Gastrocnemius medialis (tissue), 4 donors: ENCODE data around the gene RXFP3. TPM values are rescaled to one million over a fixed set of nuclear protein-coding genes. Genes with fewer than 3 reads are reported as not detected.

Source experiments
- ATAC-seq, 2 donors: fragments of 150-250 bp; one replicate each; pipeline ENCODE4 v1.9.1; 2016
- DNase-seq, 2 donors: peaks; one replicate each; pipeline ENCODE4 v3.0.0-alpha.2; 2019
- H3K27ac ChIP-seq, 4 donors: fragments of 200-600 bp; sonication (generic); 1 replicate in 1 of 4; 2 replicates in 3 of 4; pipeline ENCODE4 v1.5.1; 2016 to 2018; ENCODE audit warnings: mild to moderate bottlenecking in 2 of 4, moderate library complexity in 1 of 4
- H3K27me3 ChIP-seq, 3 donors: fragments of 200-600 bp; sonication (generic) in 2 of 3; 1 replicate in 1 of 3; 2 replicates in 2 of 3; pipeline versions ENCODE4 v1.5.1 to v1.6.0; 2016 to 2019; ENCODE audit warnings: mild to moderate bottlenecking in 1 of 3, moderate library complexity in 1 of 3
- H3K36me3 ChIP-seq, 2 donors: fragments of 200-600 bp; sonication (generic) in 1 of 2; one replicate each; pipeline ENCODE4 v1.5.1; 2017 to 2018
- H3K4me1 ChIP-seq, 2 donors: fragments of 200-600 bp; sonication (generic) in 1 of 2; one replicate each; pipeline ENCODE4 v1.5.1; 2016 to 2017; ENCODE audit warnings: mild to moderate bottlenecking in 2 of 2
- H3K4me3 ChIP-seq, 4 donors: fragments of 200-600 bp; sonication (generic) in 3 of 4; 1 replicate in 1 of 4; 2 replicates in 3 of 4; pipeline ENCODE4 v1.5.1; 2016 to 2019; ENCODE audit warnings: mild to moderate bottlenecking in 2 of 4
- H3K9me3 ChIP-seq, 3 donors: fragments of 200-600 bp; sonication (generic) in 2 of 3; 1 replicate in 1 of 3; 2 replicates in 2 of 3; pipeline ENCODE4 v1.5.1; 2016 to 2019
- POLR2A ChIP-seq, 2 donors: fragments of 450-650 bp; IDR thresholded peaks; one replicate each; pipeline ENCODE4 v1.6.1; 2017; ENCODE audit warnings: antibody characterized with exemption in 2 of 2, mild to moderate bottlenecking in 2 of 2, moderate library complexity in 2 of 2
- in situ Hi-C, 4 donors: fragments of 200-750 bp; cut with MboI; loops; one replicate each; pipeline versions ENCODE4 v1.15.0 to v1.8.0; 2017; ENCODE audit warnings: low sequenced_read_pairs in 4 of 4
- intact Hi-C: fragments of 100-400 bp; cut with DNase I; formaldehyde crosslinking; loops from one replicate; pipeline ENCODE4 v1.15.1; 2023; ENCODE audit warnings: low total_unique reads
- total RNA-seq, 4 donors: library from RNA; depleted of rRNA; stranded (reverse); fragments of >200 nt; gene quantifications; one replicate each; pipeline versions ENCODE4 v1.1.0 to v1.2.3, GENCODE V29; 2016
- TF ChIP-seq, protein P1 (sequence below), 5 experiments: fragments of 450-650 bp in 3 of 5; fragments of 200-600 bp in 2 of 5; sonication (generic) in 2 of 5; IDR thresholded peaks in 4 of 5; conservative IDR thresholded peaks in 1 of 5; 1 replicate in 4 of 5; 2 replicates in 1 of 5; pipeline ENCODE4 v1.5.1; 2016 to 2019; ENCODE audit warnings: antibody characterized with exemption in 5 of 5, mild to moderate bottlenecking in 3 of 5, moderate library complexity in 3 of 5

The RXFP3 gene
- total RNA-seq, 4 donors from 2014 or later: not detected

- no peak overlapping the region for H3K27ac ChIP-seq
- in situ Hi-C loops: no loop called here
- intact Hi-C loops: no loop called here
- H3K36me3 ChIP-seq: no peaks in the 10 kb centered on the region
- ATAC-seq (no peak), DNase-seq (no peak)
- no peak overlapping the region for H3K4me3 ChIP-seq
- H3K4me1 ChIP-seq: no peaks in the 10 kb centered on the region
- no peaks in the 10 kb centered on the region for H3K9me3 ChIP-seq
- TF ChIP-seq POLR2A (IDR thresholded peaks at IDR 0.05): no peak
- TF ChIP-seq, protein P1, sequence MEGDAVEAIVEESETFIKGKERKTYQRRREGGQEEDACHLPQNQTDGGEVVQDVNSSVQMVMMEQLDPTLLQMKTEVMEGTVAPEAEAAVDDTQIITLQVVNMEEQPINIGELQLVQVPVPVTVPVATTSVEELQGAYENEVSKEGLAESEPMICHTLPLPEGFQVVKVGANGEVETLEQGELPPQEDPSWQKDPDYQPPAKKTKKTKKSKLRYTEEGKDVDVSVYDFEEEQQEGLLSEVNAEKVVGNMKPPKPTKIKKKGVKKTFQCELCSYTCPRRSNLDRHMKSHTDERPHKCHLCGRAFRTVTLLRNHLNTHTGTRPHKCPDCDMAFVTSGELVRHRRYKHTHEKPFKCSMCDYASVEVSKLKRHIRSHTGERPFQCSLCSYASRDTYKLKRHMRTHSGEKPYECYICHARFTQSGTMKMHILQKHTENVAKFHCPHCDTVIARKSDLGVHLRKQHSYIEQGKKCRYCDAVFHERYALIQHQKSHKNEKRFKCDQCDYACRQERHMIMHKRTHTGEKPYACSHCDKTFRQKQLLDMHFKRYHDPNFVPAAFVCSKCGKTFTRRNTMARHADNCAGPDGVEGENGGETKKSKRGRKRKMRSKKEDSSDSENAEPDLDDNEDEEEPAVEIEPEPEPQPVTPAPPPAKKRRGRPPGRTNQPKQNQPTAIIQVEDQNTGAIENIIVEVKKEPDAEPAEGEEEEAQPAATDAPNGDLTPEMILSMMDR (IDR thresholded peaks at IDR 0.05 in 4 of 5, conservative IDR thresholded peaks at IDR 0.05 in 1 of 5): peak in 2 of 5 experiments; percentile 42 to 48
- no peaks in the 10 kb centered on the region for H3K27me3 ChIP-seq
Measured at GRCh38 chr5:33969572-33970452, 33.6 kb downstream of the RXFP3 start.

- Histone ChIP-seq H3K36me3 (no peaks in the 10 kb centered on the region), H3K4me3 (no peak overlapping the region), H3K4me1 (no peaks in the 10 kb centered on the region), H3K9me3 (no peaks in the 10 kb centered on the region), H3K27ac (no peak overlapping the region), H3K27me3 (no peaks in the 10 kb centered on the region)
- in situ Hi-C loops (no loop called here), intact Hi-C loops (no loop called here)
- TF ChIP-seq POLR2A (IDR thresholded peaks at IDR 0.05): no peak
- TF ChIP-seq, protein P1 (IDR thresholded peaks at IDR 0.05 in 4 of 5, conservative IDR thresholded peaks at IDR 0.05 in 1 of 5): no peak
- DNase-seq: no peak
- no peak for ATAC-seq
Measured at GRCh38 chr5:33973271-33973670, 37.1 kb downstream of the RXFP3 start.

GRCh38 chr5:33975852-33976251, 39.7 kb downstream of the RXFP3 start:
- H3K4me1 ChIP-seq: no peaks in the 10 kb centered on the region
- no peak overlapping the region for H3K27ac ChIP-seq
- no peaks in the 10 kb centered on the region for H3K9me3 ChIP-seq
- no peaks in the 10 kb centered on the region for H3K27me3 ChIP-seq
- ATAC-seq (no peak), DNase-seq (no peak)
- intact Hi-C loops: no loop called here
- in situ Hi-C loops: loop anchor here in 2 of 4 donors (25.0 kb wide), 1 partner anchor 486 kb away; no protein-coding TSS in a partner anchor
- H3K36me3 ChIP-seq: no peaks in the 10 kb centered on the region
- TF ChIP-seq, protein P1 (IDR thresholded peaks at IDR 0.05 in 4 of 5, conservative IDR thresholded peaks at IDR 0.05 in 1 of 5): no peak
- TF ChIP-seq POLR2A (IDR thresholded peaks at IDR 0.05): no peak
- H3K4me3 ChIP-seq: no peak overlapping the region

GRCh38 chr5:33976307-33976706, 40.1 kb downstream of the RXFP3 start:
- DNase-seq (no peak), ATAC-seq (no peak)
- Histone ChIP-seq H3K9me3 (no peaks in the 10 kb centered on the region), H3K4me1 (no peaks in the 10 kb centered on the region), H3K36me3 (no peaks in the 10 kb centered on the region), H3K4me3 (no peak overlapping the region), H3K27me3 (no peaks in the 10 kb centered on the region), H3K27ac (no peak overlapping the region)
- in situ Hi-C loops: loop anchor here in 2 of 4 donors (25.0 kb wide), 1 partner anchor 486 kb away; no protein-coding TSS in a partner anchor
- no peak for TF ChIP-seq POLR2A (IDR thresholded peaks at IDR 0.05)
- TF ChIP-seq, protein P1 (IDR thresholded peaks at IDR 0.05 in 4 of 5, conservative IDR thresholded peaks at IDR 0.05 in 1 of 5): no peak
- intact Hi-C loops: no loop called here
